Naive B cell (primary cell): ENCODE data around the gene DPYSL5. TPM values are rescaled to one million over a fixed set of nuclear protein-coding genes. Genes with fewer than 3 reads are reported as not detected.

Source experiments
- ATAC-seq, 2 donors: fragments of 150-1000 bp; cut with Tn5 transposase; 2 replicates each; pipeline ENCODE4 v1.10.0; 2021; ENCODE audit warnings: low read depth in 2 of 2, mild to moderate bottlenecking in 2 of 2, moderate library complexity in 2 of 2
- DNase-seq: peaks from one replicate; pipeline ENCODE4 v3.0.0; 2022
- H3K27ac Mint-ChIP-seq, 6 donors: one replicate each; pipeline ENCODE4 v1.8.0; 2020 to 2022; ENCODE audit warnings: mild to moderate bottlenecking in 6 of 6, mixed read lengths in 6 of 6, moderate library complexity in 5 of 6, inconsistent platforms in 2 of 6
- H3K27me3 Mint-ChIP-seq, 3 donors: one replicate each; pipeline ENCODE4 v1.8.0; 2021 to 2022; ENCODE audit warnings: mixed read lengths in 3 of 3, mild to moderate bottlenecking in 1 of 3
- H3K36me3 Mint-ChIP-seq, 2 donors: one replicate each; pipeline ENCODE4 v1.8.0; 2020 to 2022; ENCODE audit warnings: mixed read lengths in 2 of 2, inconsistent platforms in 1 of 2, mild to moderate bottlenecking in 1 of 2
- H3K4me1 Mint-ChIP-seq, 3 donors: one replicate each; pipeline ENCODE4 v1.8.0; 2020 to 2022; ENCODE audit warnings: mixed read lengths in 3 of 3, inconsistent platforms in 1 of 3, mild to moderate bottlenecking in 1 of 3, moderate library complexity in 1 of 3
- H3K4me3 Mint-ChIP-seq, 8 donors: one replicate each; pipeline ENCODE4 v1.8.0; 2020 to 2022; ENCODE audit warnings: mild to moderate bottlenecking in 8 of 8, mixed read lengths in 8 of 8, moderate library complexity in 8 of 8, inconsistent platforms in 2 of 8
- H3K9me3 Mint-ChIP-seq, 7 donors: one replicate each; pipeline ENCODE4 v1.8.0; 2020 to 2022; ENCODE audit warnings: mixed read lengths in 7 of 7, mild to moderate bottlenecking in 5 of 7, inconsistent platforms in 2 of 7, moderate library complexity in 1 of 7
- polyA plus RNA-seq, 6 donors: library from polyadenylated mRNA; unstranded; fragments of 300-500 nt; fragmentation: Illumina TruSeq; gene quantifications; one replicate each; pipeline ENCODE4 v1.2.3, GENCODE V29; 2021; ENCODE audit warnings: low read depth in 6 of 6

The DPYSL5 gene
- polyA plus RNA-seq, 6 donors from 2014 or later: not detected

GRCh38 chr2:26941486-26941885 lies 93.6 kb downstream of the DPYSL5 start:
- Mint-ChIP-seq H3K4me3 (no peak overlapping the region), H3K27me3 (peaks cover 23 to 39% (median 38%) of the 10 kb centered on the region in 3 donors), H3K27ac (no peak overlapping the region), H3K36me3 (no peaks in the 10 kb centered on the region), H3K9me3 (no peaks in the 10 kb centered on the region), H3K4me1 (peaks cover 4 to 8% (median 5%) of the 10 kb centered on the region in 3 donors)
- ATAC-seq (no peak), DNase-seq (no peak)

- ATAC-seq (peak; percentile 32 to 44), DNase-seq (peak; percentile 51)
- Mint-ChIP-seq H3K27me3 (peaks cover 23 to 42% (median 38%) of the 10 kb centered on the region in 3 donors), H3K9me3 (no peaks in the 10 kb centered on the region), H3K4me1 (peaks cover 4 to 8% (median 5%) of the 10 kb centered on the region in 3 donors), H3K36me3 (no peaks in the 10 kb centered on the region), H3K27ac (no peak overlapping the region), H3K4me3 (no peak overlapping the region)
Observed at GRCh38 chr2:26942543-26943295, 94.8 kb downstream of the DPYSL5 start.

- no peak overlapping the region for H3K4me3 Mint-ChIP-seq
- peak overlapping the region in 1 of 6 donors; percentile 1 for H3K27ac Mint-ChIP-seq
- H3K9me3 Mint-ChIP-seq: no peaks in the 10 kb centered on the region
- H3K27me3 Mint-ChIP-seq: peaks cover 10 to 50% (median 42%) of the 10 kb centered on the region in 3 donors
- no peak for DNase-seq
- ATAC-seq: no peak
- no peaks in the 10 kb centered on the region for H3K36me3 Mint-ChIP-seq
- H3K4me1 Mint-ChIP-seq: peaks cover 4 to 8% (median 5%) of the 10 kb centered on the region in 3 donors
Observed at GRCh38 chr2:26945991-26946750, 98.2 kb downstream of the DPYSL5 start.

GRCh38 chr2:26946841-26947784 lies 99.2 kb downstream of the DPYSL5 start:
- Mint-ChIP-seq H3K27me3 (peaks cover 6 to 50% (median 42%) of the 10 kb centered on the region in 3 donors), H3K9me3 (no peaks in the 10 kb centered on the region), H3K4me3 (no peak overlapping the region), H3K27ac (no peak overlapping the region), H3K36me3 (no peaks in the 10 kb centered on the region), H3K4me1 (peaks cover 4 to 8% (median 5%) of the 10 kb centered on the region in 3 donors)
- DNase-seq (no peak), ATAC-seq (no peak)

GRCh38 chr2:26948800-26949199 lies 100.9 kb downstream of the DPYSL5 start:
- Mint-ChIP-seq H3K36me3 (no peaks in the 10 kb centered on the region), H3K4me3 (no peak overlapping the region), H3K27ac (peak overlapping the region in 1 of 6 donors; percentile 59), H3K4me1 (no peaks in the 10 kb centered on the region), H3K27me3 (peaks cover 3 to 37% (median 34%) of the 10 kb centered on the region in 3 donors), H3K9me3 (no peaks in the 10 kb centered on the region)
- ATAC-seq: no peak
- no peak for DNase-seq

- DNase-seq: no peak
- H3K27me3 Mint-ChIP-seq: peaks cover 8 to 39% (median 39%) of the 10 kb centered on the region in 3 donors
Observed at GRCh38 chr2:26950246-26950645, 102.3 kb downstream of the DPYSL5 start.

GRCh38 chr2:26951236-26951635 lies 103.3 kb downstream of the DPYSL5 start:
- Mint-ChIP-seq H3K36me3 (no peaks in the 10 kb centered on the region), H3K4me3 (no peak overlapping the region), H3K27me3 (peaks cover 8 to 49% (median 34%) of the 10 kb centered on the region in 3 donors), H3K4me1 (no peaks in the 10 kb centered on the region), H3K9me3 (no peaks in the 10 kb centered on the region), H3K27ac (no peak overlapping the region)
- ATAC-seq: no peak
- DNase-seq: no peak

More at GRCh38 chr2:26950246-26950645, 102.3 kb downstream of the DPYSL5 start:
- no peaks in the 10 kb centered on the region for H3K4me1 Mint-ChIP-seq
- ATAC-seq: no peak
- no peaks in the 10 kb centered on the region for H3K9me3 Mint-ChIP-seq
- no peak overlapping the region for H3K27ac Mint-ChIP-seq
- no peaks in the 10 kb centered on the region for H3K36me3 Mint-ChIP-seq
- H3K4me3 Mint-ChIP-seq: no peak overlapping the region

GRCh38 chr2:26952374-26952773 lies 104.4 kb downstream of the DPYSL5 start:
- no peak for ATAC-seq
- H3K36me3 Mint-ChIP-seq: no peaks in the 10 kb centered on the region
- no peaks in the 10 kb centered on the region for H3K9me3 Mint-ChIP-seq
- H3K27me3 Mint-ChIP-seq: peaks cover 11 to 59% (median 38%) of the 10 kb centered on the region in 3 donors
- no peak for DNase-seq
- H3K4me1 Mint-ChIP-seq: no peaks in the 10 kb centered on the region
- no peak overlapping the region for H3K4me3 Mint-ChIP-seq
- H3K27ac Mint-ChIP-seq: no peak overlapping the region

- ATAC-seq (no peak), DNase-seq (no peak)
- H3K4me3 Mint-ChIP-seq: no peak overlapping the region
- no peak overlapping the region for H3K27ac Mint-ChIP-seq
- H3K36me3 Mint-ChIP-seq: no peaks in the 10 kb centered on the region
- no peaks in the 10 kb centered on the region for H3K4me1 Mint-ChIP-seq
- peaks cover 16 to 51% (median 33%) of the 10 kb centered on the region in 3 donors for H3K27me3 Mint-ChIP-seq
- no peaks in the 10 kb centered on the region for H3K9me3 Mint-ChIP-seq
Observed at GRCh38 chr2:26954135-26954534, 106.2 kb downstream of the DPYSL5 start.

GRCh38 chr2:26957041-26957440 lies 109.1 kb downstream of the DPYSL5 start:
- peaks cover 22 to 59% (median 48%) of the 10 kb centered on the region in 3 donors for H3K27me3 Mint-ChIP-seq
- peak overlapping the region in 1 of 6 donors; percentile 33 for H3K27ac Mint-ChIP-seq

GRCh38 chr2:26957534-26957933 lies 109.6 kb downstream of the DPYSL5 start:
- H3K4me1 Mint-ChIP-seq: peaks cover 0 to 4% (median 3%) of the 10 kb centered on the region in 3 donors
- no peaks in the 10 kb centered on the region for H3K9me3 Mint-ChIP-seq
- DNase-seq (no peak), ATAC-seq (no peak)
- H3K27ac Mint-ChIP-seq: no peak overlapping the region
- no peaks in the 10 kb centered on the region for H3K36me3 Mint-ChIP-seq
- H3K27me3 Mint-ChIP-seq: peaks cover 22 to 59% (median 48%) of the 10 kb centered on the region in 3 donors
- H3K4me3 Mint-ChIP-seq: no peak overlapping the region

More at GRCh38 chr2:26957041-26957440, 109.1 kb downstream of the DPYSL5 start:
- H3K36me3 Mint-ChIP-seq: no peaks in the 10 kb centered on the region
- peaks cover 0 to 4% (median 3%) of the 10 kb centered on the region in 3 donors for H3K4me1 Mint-ChIP-seq
- no peak for DNase-seq
- H3K4me3 Mint-ChIP-seq: no peak overlapping the region
- ATAC-seq: no peak
- no peaks in the 10 kb centered on the region for H3K9me3 Mint-ChIP-seq

- no peaks in the 10 kb centered on the region for H3K36me3 Mint-ChIP-seq
- H3K27me3 Mint-ChIP-seq: peaks cover 20 to 57% (median 48%) of the 10 kb centered on the region in 3 donors
- ATAC-seq (no peak), DNase-seq (no peak)
- no peaks in the 10 kb centered on the region for H3K9me3 Mint-ChIP-seq
- H3K27ac Mint-ChIP-seq: peak overlapping the region in 1 of 6 donors; percentile 42
- peaks cover 0 to 4% (median 3%) of the 10 kb centered on the region in 3 donors for H3K4me1 Mint-ChIP-seq
- H3K4me3 Mint-ChIP-seq: peak overlapping the region in 1 of 8 donors; percentile 18
Observed at GRCh38 chr2:26959331-26959730, 111.4 kb downstream of the DPYSL5 start.
